Measurements from ENCODE around the gene TMED7. TPM values are rescaled to one million over a fixed set of nuclear protein-coding genes. Genes with fewer than 3 reads are reported as not detected.

The TMED7 gene
- total RNA-seq, 1 experiment from 2014 or later, result 96.1 TPM

DNA sequence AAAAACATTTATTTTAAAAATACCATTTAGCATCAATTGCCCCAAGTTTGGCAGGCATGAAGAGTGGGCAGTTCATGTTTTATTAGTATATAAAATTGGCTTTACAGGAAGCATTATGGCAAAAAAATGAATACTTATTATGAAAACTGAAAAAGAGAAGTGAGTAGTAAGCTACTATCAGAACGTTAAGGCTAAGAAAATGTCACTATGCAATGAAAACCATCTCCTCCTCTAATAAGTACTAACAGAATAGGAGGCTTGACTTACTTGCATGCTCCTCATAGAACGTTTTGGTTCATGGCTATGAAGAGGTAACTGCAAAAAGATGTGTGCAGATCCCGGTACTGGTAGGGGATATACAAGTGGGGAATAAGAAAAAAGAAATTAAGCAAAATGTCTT lies 47.2 kb downstream of the TMED7 start:
- Mint-ChIP-seq H3K9me3 (ENCODE audit: unreplicated experiment) (peaks cover 9% of the 10 kb centered on the region), H3K4me3 (ENCODE audit: unreplicated experiment) (no peak overlapping the region), H3K27ac (ENCODE audit: low read depth, unreplicated experiment) (no peak overlapping the region), H3K4me1 (ENCODE audit: insufficient read depth, unreplicated experiment) (peaks cover 17% of the 10 kb centered on the region), H3K27me3 (ENCODE audit: insufficient read depth, unreplicated experiment) (no peaks in the 10 kb centered on the region), H3K36me3 (ENCODE audit: insufficient read depth, unreplicated experiment) (no peaks in the 10 kb centered on the region)
- ChIA-PET CTCF (interaction anchor here (1.0 to 13.3 kb wide), 2 partner anchors 270 to 317 kb away, joined by 4 to 264 read pairs; no protein-coding TSS in a partner anchor), POLR2A (no interaction called here)
- DNase-seq (ENCODE audit: unreplicated experiment), result no peak
- BruUV-seq (replicated peaks), result no TSS peak
- no peak for TF ChIP-seq CTCF (IDR thresholded peaks at IDR 0.05; ENCODE audit: unreplicated experiment)
- intact Hi-C loops (cut with micrococcal nuclease), result loop anchor here (5.0 to 10.0 kb wide), 2 partner anchors 414 to 481 kb away; partner anchors contain the start of gene TRIM36

DNA sequence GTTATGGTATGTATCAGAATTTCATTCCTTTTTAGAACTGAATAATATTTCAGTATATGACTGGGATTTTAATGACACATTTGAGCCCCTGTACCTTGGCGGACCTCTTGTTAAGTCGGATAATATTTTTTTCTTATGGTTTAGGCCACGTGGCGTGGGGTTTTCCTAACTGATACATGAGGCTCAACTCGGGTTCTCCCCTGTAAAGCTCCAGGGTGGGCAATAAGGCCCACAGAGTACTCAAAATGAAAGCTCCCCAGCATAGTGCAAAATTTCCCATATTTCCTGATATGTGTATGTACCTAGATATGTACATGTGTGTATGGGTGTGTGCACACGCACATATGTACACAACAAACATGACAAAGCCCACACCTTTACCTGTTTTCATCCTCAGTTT lies 48.1 kb downstream of the TMED7 start:
- H3K27ac Mint-ChIP-seq (ENCODE audit: low read depth, unreplicated experiment), result peak overlapping the region; percentile 9
- intact Hi-C loops (cut with micrococcal nuclease), result loop anchor here (5.0 to 10.0 kb wide), 2 partner anchors 413 to 480 kb away; partner anchors contain the start of gene TRIM36
- ChIA-PET POLR2A (interaction anchor here (1.9 kb wide), 1 partner anchor 33 kb away, joined by 8 read pairs; the partner anchor contains the start of gene FEM1C), CTCF (interaction anchor here (0.5 to 13.3 kb wide), 6 partner anchors 11 to 477 kb away, joined by 3 to 264 read pairs (median 13); no protein-coding TSS in a partner anchor)
- TF ChIP-seq CTCF (IDR thresholded peaks at IDR 0.05; ENCODE audit: unreplicated experiment), result no peak
- H3K27me3 Mint-ChIP-seq (ENCODE audit: insufficient read depth, unreplicated experiment), result no peaks in the 10 kb centered on the region
- no peak overlapping the region for H3K4me3 Mint-ChIP-seq (ENCODE audit: unreplicated experiment)
- peaks cover 17% of the 10 kb centered on the region for H3K4me1 Mint-ChIP-seq (ENCODE audit: insufficient read depth, unreplicated experiment)
- H3K36me3 Mint-ChIP-seq (ENCODE audit: insufficient read depth, unreplicated experiment), result no peaks in the 10 kb centered on the region
- DNase-seq (ENCODE audit: unreplicated experiment), result no peak
- H3K9me3 Mint-ChIP-seq (ENCODE audit: unreplicated experiment), result peaks cover 9% of the 10 kb centered on the region
- BruUV-seq (replicated peaks), result no TSS peak

GRCh38 chr5:115577329-115577728 lies 48.5 kb downstream of the TMED7 start:
- POLR2A ChIA-PET, result interaction anchor here (1.9 kb wide), 1 partner anchor 33 kb away, joined by 8 read pairs; the partner anchor contains the start of gene FEM1C
- BruUV-seq (replicated peaks), result no TSS peak
- Mint-ChIP-seq H3K27me3 (ENCODE audit: insufficient read depth, unreplicated experiment) (no peaks in the 10 kb centered on the region), H3K4me3 (ENCODE audit: unreplicated experiment) (no peak overlapping the region), H3K36me3 (ENCODE audit: insufficient read depth, unreplicated experiment) (no peaks in the 10 kb centered on the region), H3K4me1 (ENCODE audit: insufficient read depth, unreplicated experiment) (peaks cover 17% of the 10 kb centered on the region), H3K9me3 (ENCODE audit: unreplicated experiment) (peaks cover 9% of the 10 kb centered on the region), H3K27ac (ENCODE audit: low read depth, unreplicated experiment) (peak overlapping the region; percentile 9)
- TF ChIP-seq CTCF (IDR thresholded peaks at IDR 0.05; ENCODE audit: unreplicated experiment), result no peak
- CTCF ChIA-PET, result interaction anchor here (0.5 to 13.3 kb wide), 5 partner anchors 11 to 477 kb away, joined by 3 to 264 read pairs (median 22); no protein-coding TSS in a partner anchor
- no peak for DNase-seq (ENCODE audit: unreplicated experiment)
- intact Hi-C loops (cut with micrococcal nuclease), result loop anchor here (5.0 to 10.0 kb wide), 2 partner anchors 413 to 480 kb away; partner anchors contain the start of gene TRIM36

- Mint-ChIP-seq H3K27ac (ENCODE audit: low read depth, unreplicated experiment) (no peak overlapping the region), H3K36me3 (ENCODE audit: insufficient read depth, unreplicated experiment) (no peaks in the 10 kb centered on the region), H3K4me3 (ENCODE audit: unreplicated experiment) (no peak overlapping the region), H3K27me3 (ENCODE audit: insufficient read depth, unreplicated experiment) (no peaks in the 10 kb centered on the region), H3K9me3 (ENCODE audit: unreplicated experiment) (peaks cover 9% of the 10 kb centered on the region), H3K4me1 (ENCODE audit: insufficient read depth, unreplicated experiment) (peaks cover 17% of the 10 kb centered on the region)
- no peak for DNase-seq (ENCODE audit: unreplicated experiment)
- no TSS peak for BruUV-seq (replicated peaks)
- intact Hi-C loops (cut with micrococcal nuclease), result loop anchor here (2.0 to 10.0 kb wide), 3 partner anchors 35 to 478 kb away; partner anchors contain the start of gene TRIM36
- POLR2A ChIA-PET, result interaction anchor here (0.6 to 4.9 kb wide), 8 partner anchors 16 to 270 kb away, joined by 3 to 36 read pairs (median 4); partner anchors contain the start of gene FEM1C
- CTCF ChIA-PET, result interaction anchor here (0.5 to 13.3 kb wide), 43 partner anchors 8 to 667 kb away, joined by 3 to 264 read pairs (median 5); partner anchors contain the start of genes CCDC112 and FEM1C
- no peak for TF ChIP-seq CTCF (IDR thresholded peaks at IDR 0.05; ENCODE audit: unreplicated experiment)
Observed at GRCh38 chr5:115575167-115576070, 50.4 kb downstream of the TMED7 start.

Data from MCF 10A (cell line).